ENCODE data around the gene PDE8B.

The PDE8B gene

GRCh38 chr5:77230727-77231470 is 20.4 kb downstream of the PDE8B start:
- no peak for DNase-seq (ENCODE audit: low read depth)

- no peak for DNase-seq (ENCODE audit: low read depth)
Measured at GRCh38 chr5:77231471-77232138, 21.1 kb downstream of the PDE8B start.

- DNase-seq (ENCODE audit: low read depth), result no peak
Measured at GRCh38 chr5:77232574-77233358, 22.3 kb downstream of the PDE8B start.

- no peak for DNase-seq (ENCODE audit: low read depth)
Measured at GRCh38 chr5:77235846-77236721, 25.6 kb downstream of the PDE8B start.

GRCh38 chr5:77239126-77239741 is 28.8 kb downstream of the PDE8B start:
- no peak for DNase-seq (ENCODE audit: low read depth)

GRCh38 chr5:77241444-77241843 is 31.0 kb downstream of the PDE8B start:
- no peak for DNase-seq (ENCODE audit: low read depth)

- DNase-seq (ENCODE audit: low read depth), result no peak
Measured at GRCh38 chr5:77249475-77249874, 39.0 kb downstream of the PDE8B start.

- no peak for DNase-seq (ENCODE audit: low read depth)
Measured at GRCh38 chr5:77250021-77250420, 39.5 kb downstream of the PDE8B start.

GRCh38 chr5:77251921-77252320 is 41.4 kb downstream of the PDE8B start:
- no peak for DNase-seq (ENCODE audit: low read depth)

GRCh38 chr5:77255617-77256016 is 45.1 kb downstream of the PDE8B start:
- no peak for DNase-seq (ENCODE audit: low read depth)

GRCh38 chr5:77256406-77256805 is 45.9 kb downstream of the PDE8B start:
- DNase-seq (ENCODE audit: low read depth), result no peak

- no peak for DNase-seq (ENCODE audit: low read depth)
Measured at GRCh38 chr5:77258652-77259051, 48.2 kb downstream of the PDE8B start.

GRCh38 chr5:77259476-77259875 is 49.0 kb downstream of the PDE8B start:
- DNase-seq (ENCODE audit: low read depth), result no peak

- no peak for DNase-seq (ENCODE audit: low read depth)
Measured at GRCh38 chr5:77262697-77263096, 52.2 kb downstream of the PDE8B start.

- no peak for DNase-seq (ENCODE audit: low read depth)
Measured at GRCh38 chr5:77266291-77266690, 55.8 kb downstream of the PDE8B start.

GRCh38 chr5:77267496-77267895 is 57.0 kb downstream of the PDE8B start:
- no peak for DNase-seq (ENCODE audit: low read depth)

- DNase-seq (ENCODE audit: low read depth), result no peak
Measured at GRCh38 chr5:77272206-77272605, 61.7 kb downstream of the PDE8B start.

- DNase-seq (ENCODE audit: low read depth), result no peak
Measured at GRCh38 chr5:77277759-77278158, 67.3 kb downstream of the PDE8B start.

- no peak for DNase-seq (ENCODE audit: low read depth)
Measured at GRCh38 chr5:77280036-77280435, 69.6 kb downstream of the PDE8B start.

- DNase-seq (ENCODE audit: low read depth), result no peak
Measured at GRCh38 chr5:77281969-77282336, 71.5 kb downstream of the PDE8B start.

- no peak for DNase-seq (ENCODE audit: low read depth)
Measured at GRCh38 chr5:77282337-77283027, 72.0 kb downstream of the PDE8B start.
